IPS-NIHi11 (cell line): ENCODE data around the gene PDGFD.
"Not testable (repeated sequence)": the region's sequence is repeated elsewhere in the genome, so short reads cannot be mapped to it uniquely, and the experiment has no call there.

Source experiments
- DNase-seq: peaks from one replicate; pipeline ENCODE4 v3.0.0; 2012; ENCODE audit warnings: mixed read lengths, low spot score

The PDGFD gene

DNA sequence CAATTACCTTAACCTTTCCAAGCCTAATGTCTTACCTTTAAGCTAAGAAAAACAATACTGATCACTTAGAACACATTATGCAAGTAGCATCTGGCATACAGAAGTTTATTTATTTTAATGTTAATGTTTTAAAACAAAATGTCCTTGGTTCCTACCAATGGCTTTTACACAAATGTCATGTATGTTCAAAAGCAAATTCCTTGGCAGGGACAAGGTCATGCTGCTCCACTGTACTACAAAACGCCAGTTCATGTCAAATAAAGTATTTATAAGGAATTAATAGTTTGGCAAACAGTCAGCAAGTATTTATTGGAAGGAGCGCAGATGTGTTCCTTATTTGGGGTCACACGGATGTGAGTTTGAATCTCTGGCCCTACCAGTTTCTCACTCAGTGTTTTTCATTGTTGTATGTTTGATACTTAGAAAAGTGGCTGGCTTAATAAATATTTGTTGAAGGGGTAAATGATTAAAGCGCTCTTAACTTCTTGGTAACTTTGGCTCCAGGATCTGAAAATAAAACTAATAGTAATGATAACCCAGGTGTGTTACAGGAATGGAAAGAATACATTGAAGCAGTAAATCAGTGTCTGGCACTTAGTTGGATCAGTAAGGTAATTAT, 108.9 kb downstream of the PDGFD start:
- DNase-seq = no peak

DNA sequence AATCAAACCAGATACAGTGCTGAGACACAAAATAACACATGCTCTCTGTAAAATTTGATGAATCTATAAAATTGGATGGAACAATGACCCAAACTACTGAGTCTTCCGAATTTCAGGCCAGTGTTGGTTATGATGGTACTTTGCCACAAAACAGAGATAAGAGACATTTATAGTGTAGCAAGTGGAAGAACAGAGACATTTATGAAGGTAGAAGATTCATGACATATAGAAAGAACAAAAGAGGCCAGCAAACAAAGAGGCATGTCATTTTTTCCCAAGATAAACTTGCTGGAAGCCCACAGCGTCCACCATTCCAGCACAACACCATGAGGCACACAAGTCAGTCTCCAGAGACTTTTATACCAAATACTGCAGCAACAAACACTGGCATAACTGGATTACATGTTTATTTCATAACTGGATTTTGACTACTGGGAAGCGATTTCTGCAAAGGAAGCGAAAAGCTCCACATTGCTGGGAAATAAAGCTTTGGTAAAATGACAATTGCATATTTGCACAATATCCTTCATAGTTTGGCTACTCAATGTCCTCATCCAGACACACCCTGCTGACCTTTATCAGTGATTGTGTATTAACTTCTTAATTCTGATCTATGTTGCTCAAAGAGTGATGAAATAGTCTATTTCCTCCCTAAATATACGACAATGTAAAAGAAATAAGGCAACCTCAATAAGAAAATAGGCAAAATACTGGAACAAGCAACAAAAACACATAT, 110.0 kb downstream of the PDGFD start:
- no peak for DNase-seq

DNA sequence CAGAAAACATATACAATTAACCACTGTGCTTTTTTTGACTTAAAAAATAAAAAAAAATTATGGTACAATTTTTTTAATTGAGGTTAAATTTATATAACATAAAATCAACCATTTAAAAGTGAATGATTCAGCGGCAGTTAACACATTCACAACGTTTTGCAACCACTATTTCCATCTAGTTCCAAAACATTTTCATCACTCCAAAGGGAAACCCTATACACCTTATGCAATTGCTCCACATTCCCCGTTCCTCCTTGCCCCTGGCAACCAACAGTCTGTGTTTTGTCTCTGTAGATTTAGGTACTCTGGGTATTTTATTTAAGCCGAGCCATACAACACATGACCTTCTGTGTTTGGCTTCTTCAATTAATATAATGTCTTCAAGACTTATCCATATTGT, 112.2 kb downstream of the PDGFD start:
- no peak for DNase-seq

DNA sequence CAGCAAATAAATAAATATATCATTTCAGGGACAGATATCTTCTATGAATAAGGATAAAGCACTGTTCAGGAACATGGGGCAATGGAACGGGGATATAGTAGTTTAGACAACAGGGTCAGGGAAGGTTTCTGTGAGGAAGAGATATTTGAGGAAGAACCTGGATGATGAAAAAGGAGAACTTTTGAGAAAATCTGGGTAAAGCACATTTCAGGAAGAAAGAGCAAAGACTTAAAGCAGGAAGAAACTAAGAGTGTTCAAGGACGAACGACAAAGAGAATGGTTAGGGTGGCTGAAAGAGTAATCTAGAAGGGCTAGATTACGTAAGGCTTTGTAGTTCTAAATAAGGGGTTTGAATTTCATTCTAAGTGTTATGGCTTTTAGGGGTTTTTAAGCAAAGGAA, 114.8 kb downstream of the PDGFD start:
- DNase-seq = no peak

DNA sequence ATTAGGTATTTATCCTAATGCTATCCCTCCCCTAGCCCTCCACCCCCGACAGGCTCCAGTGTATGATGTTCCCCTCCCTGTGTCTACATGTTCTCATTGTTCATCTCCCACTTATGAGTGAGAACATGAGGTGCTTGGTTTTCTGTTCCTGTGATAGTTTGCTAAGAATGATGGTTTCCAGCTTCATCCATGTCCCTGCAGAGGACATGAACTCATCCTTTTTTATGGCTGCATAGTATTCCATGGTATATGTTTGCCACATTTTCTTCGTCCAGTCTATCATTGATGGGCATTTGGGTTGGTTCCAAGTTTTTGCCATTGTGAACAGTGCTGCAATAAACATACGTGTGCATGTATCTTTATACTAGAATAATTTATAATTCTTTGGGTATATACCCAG, 117.1 kb downstream of the PDGFD start:
- DNase-seq = not testable (repeated sequence)

DNA sequence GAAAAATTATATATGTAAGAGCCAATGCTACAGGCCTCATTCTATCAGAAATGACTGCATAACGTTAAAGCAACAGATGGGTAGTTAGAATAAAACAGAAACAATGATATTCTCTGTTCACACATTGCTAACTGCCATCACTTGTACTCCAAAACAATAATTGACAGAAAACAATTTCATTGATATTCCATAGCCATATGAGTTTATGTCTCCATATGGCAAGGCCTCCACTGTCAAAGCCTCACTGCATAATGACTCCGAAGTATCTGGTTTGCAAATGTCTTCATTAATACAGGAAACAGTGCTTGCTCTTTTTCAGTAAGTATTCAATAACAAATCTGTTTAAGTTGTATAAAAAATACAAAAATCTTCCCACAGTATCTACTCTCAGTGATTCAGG, 117.6 kb downstream of the PDGFD start:
- no peak for DNase-seq

DNA sequence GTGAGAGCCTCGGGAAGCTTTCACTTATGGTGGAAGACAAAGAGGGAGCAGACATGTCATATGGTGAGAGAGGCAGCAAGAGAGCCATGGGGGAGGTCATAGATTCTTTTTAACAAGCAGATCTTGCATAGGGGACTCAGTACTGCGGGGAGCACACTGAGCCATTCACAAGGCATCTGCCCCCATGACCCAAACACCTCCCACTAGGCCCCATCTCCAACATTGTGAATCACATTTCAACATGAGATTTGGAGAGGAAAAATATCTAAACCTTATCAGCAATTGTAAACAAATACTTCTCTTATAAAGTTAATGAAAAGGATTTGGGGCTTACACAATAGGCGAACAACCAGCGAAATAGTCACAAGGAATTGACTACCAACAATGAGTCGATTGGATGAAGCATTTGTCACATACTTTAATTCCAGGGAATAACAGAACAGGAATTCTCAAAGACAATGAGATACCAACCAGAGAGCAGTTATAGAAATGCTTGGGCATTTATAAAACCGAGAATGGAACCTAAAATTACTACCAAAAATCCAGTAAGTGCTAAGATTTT, 120.2 kb downstream of the PDGFD start:
- DNase-seq = no peak

DNA sequence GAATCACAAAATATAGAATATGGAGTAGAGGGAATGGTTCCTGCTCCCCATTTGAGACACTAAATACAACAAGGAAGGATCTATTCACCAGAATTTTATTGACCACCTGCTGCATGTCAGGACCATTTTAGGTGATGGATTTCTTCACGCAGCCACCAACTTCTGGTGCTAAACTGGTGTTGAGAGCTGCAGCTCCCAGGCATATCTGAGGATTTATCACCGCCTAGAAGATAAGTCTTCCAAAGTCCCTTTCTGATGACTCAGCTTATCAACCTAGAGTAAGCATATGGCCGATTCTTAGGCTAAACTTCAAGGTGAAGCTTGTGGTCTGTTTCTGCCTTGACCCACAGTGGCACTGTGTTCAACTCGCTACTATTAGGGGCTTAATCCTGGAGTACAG, 120.8 kb downstream of the PDGFD start:
- DNase-seq = no peak

DNA sequence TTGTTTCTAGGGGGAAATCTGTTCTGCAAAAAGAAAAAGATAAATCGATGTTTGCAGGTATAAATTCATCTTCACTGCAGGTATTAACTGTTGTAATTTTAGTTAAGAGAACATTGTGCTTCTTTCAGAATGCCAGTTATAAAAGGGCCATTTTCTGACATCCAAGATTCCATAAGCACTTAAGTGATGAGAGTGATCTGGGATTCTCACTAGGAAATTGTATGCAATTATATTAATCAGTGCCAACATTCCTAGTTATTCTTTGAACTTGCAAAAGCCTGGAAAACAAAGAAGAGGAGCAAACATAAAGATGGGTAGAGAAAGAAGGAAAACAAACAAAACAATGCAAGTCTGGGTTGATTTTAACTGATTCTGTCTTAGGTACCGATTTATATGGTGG, 122.2 kb downstream of the PDGFD start:
- DNase-seq = no peak

DNA sequence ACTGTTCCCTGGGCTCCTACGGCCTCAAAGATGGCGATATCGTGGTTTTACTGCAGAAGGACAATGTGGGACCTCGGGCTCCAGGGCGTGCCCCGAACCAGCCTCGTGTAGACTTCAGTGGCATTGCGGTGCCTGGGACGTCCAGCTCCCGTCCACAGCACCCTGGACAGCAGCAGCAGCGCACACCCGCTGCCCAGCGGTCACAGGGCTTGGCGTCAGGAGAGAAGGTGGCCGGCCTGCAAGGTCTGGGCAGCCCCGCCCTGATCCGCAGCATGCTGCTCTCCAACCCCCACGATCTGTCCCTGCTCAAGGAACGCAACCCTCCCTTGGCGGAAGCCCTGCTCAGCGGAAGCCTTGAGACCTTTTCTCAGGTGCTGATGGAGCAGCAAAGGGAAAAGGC, 127.0 kb downstream of the PDGFD start:
- no peak for DNase-seq

DNA sequence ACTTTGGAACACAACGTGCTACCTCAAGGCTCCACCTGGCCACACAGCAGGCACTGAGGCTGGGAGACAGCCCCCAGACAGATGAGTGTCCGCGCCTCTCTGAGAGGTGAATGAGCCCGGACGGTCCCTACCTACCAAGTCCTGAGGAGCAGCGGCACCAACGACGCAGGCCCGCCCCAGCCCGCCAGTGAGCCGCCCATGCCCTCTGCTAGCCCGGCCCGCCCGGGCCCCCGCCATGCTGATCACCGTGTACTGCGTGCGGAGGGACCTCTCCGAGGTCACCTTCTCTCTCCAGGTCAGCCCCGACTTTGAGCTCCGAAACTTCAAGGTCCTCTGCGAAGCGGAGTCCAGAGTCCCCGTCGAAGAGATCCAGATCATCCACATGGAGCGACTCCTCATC, 127.4 kb downstream of the PDGFD start, which contains the start of gene DDI1:
Gene DDI1, plus strand, starts transcription at position 53 of the 400 bp plus-strand sequence. Its CDS starts 183 bp downstream, at position 236.
- DNase-seq = no peak

DNA sequence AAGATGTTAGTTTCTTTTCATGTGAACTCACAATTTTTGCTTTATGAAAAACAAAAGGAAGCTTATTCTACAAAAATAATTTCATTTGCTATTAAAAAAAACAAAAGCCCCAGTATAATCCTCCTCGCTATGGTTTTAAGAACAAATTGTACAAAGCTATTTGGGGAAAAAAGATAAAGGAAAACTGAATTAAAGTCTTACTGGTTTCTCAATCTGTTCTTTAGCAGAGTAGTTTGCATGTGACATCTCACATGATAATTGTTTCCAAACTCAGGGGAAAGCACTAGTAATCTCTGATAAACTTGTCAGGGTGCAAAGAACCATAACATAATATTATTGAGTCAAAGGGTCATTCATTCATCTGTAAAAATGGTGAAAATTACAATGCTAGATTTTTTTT, 130.4 kb downstream of the PDGFD start:
- DNase-seq = no peak

DNA sequence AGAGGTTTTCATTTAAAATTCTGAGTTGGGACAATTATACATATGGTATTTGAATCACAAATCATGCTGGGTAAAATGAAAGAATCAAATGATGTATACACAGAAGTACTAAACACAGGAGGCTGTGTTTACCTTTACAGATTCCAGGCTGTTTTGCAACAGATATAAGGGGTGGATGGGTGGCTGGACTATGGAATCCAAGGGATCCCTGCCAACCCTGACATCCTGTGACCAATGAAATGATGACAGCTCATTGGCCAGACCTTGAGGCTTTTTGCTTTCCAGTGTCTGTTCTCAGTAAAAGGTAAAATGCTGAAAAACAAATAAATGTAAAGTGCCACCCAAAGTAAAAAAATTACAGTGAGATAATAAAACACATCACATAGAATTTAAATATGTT, 130.8 kb downstream of the PDGFD start:
- DNase-seq = no peak

DNA sequence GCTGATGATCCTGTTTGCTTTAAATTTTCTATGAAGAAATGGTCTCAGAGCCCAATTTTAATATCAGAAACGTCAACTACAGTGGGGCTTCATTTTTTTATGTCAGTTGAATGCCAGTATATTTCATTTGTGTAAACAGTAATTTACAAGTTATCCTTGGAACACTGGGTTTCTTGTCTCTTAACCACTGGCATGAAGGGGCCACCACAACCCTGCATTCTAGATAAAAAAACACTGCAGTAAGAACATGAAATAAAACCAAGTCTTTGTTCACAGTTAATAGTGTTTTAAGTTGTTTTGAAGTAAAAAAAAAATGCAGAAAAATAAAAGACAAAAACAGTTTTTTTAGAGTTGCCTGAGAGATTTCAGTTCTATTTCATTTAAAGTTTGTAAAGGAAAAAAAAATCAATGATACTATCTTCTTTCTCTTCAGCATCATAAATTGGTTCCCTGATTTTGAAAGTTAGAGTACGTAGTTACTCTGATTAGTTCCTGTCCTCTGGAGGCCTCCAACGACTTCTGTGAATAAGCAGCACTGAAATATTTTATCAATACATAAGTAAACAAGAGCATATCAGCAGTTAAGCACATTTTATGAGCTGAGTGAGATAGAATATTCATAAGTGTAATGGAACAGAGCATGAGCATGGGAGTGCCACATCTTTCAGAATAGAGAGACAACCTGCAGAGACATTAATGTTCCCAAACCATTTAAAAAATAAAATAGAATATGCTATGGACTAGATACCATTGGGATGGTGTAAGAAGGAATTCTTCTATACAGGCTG, 135.3 kb downstream of the PDGFD start:
- DNase-seq = no peak

DNA sequence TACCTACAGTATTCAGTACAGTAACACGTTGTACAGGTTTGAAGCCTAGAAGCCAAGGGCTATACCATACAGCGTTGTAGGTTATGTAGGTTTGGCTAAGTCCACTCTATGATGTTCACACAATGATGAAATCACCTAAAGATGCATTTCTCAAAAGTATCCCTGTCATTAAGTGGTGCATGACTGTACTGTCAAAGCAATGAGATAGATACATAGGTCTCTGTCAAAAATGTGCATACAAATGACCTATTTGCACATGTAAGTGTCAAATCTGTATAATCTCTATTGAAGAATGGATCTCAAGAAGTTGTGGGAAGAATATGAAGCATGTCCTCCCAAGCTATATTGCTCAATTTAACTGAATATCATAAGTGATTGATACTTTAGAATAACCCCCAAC, 139.4 kb downstream of the PDGFD start:
- no peak for DNase-seq

DNA sequence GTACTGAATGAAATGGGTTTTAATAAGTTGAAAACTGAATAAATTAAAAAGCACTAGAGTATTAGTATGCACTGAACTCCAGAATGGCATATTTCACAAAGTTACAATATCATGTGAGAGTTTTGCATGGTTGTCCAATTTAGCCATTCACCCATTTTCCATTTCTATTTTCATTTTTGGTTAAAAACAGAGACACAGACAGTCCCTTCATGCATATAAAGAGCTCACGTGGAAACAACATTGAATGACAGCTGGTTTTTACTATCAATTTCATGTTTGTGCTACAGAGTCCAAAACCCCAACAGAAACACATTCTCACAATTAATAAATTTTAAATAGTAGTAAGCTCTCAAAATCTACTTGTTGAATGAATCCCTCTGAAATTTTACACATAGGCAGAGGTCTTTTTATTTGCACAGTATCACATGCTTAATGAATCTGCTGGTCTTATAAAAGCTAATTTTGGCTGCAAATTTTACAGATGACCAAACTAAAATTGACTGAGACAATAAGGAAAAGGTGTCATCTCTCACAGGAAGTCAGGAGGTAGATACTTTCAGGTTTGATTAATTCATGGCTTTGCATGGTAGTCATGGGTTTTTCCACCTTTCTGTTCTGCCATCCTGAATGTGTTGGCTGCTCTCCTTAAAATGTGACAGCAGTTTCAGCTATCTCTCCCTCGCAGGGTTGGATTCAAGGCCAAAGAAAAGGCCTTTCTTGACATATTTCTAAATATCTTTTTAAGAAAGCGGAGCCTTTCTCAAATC, 148.1 kb downstream of the PDGFD start:
- DNase-seq = no peak

DNA sequence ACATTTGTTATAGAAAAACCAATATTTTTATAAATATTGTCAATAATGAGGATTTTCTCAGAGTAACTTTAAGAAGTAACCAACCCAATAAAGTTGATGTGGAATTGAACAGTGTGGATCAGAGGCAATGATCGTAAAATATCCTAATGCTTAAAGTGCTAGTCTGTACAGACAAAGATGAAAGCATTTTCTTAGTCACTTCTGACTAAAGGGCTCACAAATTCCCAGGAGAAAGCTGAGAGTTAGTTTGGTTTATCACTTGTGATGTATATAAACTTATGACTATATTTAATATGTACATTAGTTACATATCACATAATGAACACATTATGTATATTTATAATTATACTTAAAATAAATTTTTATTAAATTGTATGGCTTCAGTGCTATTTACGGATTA, 152.9 kb downstream of the PDGFD start:
- no peak for DNase-seq

DNA sequence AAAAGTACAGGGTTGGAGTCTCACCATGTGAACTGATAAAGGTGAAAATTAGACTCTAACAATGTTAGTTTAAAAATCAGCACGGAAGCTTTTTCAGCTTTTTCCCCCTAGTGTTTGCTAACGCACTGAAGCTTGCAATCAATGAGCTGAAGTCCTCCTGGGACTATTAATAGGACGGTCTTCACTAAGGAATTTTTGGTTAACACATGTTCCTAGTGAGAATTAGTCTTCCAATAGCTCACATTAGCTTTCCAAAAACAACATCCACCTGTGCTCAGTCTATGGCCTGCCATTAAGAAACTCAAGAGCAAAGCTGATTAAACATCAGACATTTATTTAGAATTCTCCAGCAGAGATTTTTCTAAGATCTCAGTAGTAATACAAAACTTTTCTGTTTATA, 154.2 kb downstream of the PDGFD start:
- no peak for DNase-seq

DNA sequence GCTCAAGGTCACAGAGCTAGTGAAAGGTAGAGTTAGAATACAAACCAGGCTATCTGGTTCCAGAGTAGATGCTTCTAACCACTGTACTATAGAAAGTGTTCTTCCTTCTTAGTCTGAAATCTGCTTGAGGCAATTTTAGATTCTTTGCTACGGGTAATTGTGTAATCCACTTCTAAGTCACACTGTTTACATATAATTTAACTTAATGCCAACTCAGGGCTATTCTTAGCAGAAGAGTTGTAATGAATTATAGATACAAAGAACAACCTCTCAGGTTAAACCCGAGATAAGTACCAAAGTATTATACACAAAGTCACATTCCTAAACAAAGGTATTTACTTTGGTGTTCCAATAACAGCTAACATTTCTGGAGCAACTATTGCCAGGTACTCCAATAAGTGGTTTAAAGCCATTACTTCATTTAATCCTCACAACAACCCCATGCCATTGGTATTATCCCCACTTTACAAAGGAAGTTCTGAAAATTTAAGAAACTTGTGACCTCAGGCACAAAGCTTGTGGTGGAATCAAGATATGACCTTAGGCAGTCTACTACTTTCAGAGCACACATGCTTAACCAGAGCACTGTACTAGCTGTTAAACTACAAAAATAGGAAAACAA, 158.6 kb downstream of the PDGFD start:
- no peak for DNase-seq

DNA sequence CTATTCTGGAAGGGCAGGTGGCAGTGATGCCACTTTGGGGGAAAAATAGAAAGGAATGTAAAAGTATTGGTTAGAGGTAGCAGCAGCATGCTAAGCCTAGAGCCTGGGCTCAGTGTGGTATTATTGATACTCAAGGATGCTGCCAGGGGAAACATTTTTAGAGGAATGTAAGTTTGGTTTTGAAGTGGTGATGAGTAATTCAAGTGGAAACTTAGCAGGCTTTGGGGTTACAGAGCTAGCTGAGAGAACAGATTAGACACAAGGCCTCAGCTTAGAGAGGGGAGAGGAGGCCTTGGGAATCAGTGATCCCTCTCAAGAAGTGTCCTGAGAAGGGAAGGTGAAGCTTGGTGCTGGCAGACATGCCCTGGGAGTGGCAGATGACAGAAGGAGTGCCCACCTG, 160.5 kb downstream of the PDGFD start:
- DNase-seq = no peak

DNA sequence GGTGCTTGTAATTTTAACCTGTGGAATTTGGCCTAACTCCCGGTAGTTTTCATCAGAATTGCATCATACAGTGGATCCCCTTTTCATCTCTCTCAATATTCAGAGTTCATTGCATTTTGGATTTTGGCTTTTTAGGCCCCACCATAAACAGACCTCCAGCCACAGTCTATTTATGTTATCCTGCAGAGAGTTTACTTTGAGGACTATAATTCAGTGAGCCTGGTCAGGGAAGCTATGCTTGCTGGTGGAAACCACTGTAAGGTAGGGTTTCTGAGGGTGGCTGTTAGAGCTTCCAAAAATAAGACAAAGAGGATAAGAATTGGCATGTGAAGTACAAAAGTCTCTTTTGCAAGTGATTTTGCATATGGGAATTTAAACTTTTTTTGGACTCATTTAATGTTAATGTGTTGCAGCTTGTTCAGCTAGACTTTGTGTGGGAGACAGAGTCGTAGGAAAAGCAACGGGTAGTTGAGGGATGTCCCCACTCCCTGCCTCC, 162.3 kb downstream of the PDGFD start:
- DNase-seq = no peak
